ENCODE data around the gene MEA1. TPM values are rescaled to one million over a fixed set of nuclear protein-coding genes. Genes with fewer than 3 reads are reported as not detected.

MEA1 gene
- total RNA-seq, 1 experiment from 2014 or later, result 77.6 TPM

- intact Hi-C loops (cut with micrococcal nuclease; ENCODE audit: unreplicated experiment), result no loop called here
- TF ChIP-seq, protein P1, sequence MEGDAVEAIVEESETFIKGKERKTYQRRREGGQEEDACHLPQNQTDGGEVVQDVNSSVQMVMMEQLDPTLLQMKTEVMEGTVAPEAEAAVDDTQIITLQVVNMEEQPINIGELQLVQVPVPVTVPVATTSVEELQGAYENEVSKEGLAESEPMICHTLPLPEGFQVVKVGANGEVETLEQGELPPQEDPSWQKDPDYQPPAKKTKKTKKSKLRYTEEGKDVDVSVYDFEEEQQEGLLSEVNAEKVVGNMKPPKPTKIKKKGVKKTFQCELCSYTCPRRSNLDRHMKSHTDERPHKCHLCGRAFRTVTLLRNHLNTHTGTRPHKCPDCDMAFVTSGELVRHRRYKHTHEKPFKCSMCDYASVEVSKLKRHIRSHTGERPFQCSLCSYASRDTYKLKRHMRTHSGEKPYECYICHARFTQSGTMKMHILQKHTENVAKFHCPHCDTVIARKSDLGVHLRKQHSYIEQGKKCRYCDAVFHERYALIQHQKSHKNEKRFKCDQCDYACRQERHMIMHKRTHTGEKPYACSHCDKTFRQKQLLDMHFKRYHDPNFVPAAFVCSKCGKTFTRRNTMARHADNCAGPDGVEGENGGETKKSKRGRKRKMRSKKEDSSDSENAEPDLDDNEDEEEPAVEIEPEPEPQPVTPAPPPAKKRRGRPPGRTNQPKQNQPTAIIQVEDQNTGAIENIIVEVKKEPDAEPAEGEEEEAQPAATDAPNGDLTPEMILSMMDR (conservative IDR thresholded peaks at IDR 0.05), result no peak
- TF ChIP-seq EZH2 (IDR thresholded peaks at IDR 0.05; ENCODE audit: low read depth), result no peak
- Histone ChIP-seq H2AFZ (no peak overlapping the region), H3K4me1 (replicated peaks; ENCODE audit: insufficient read depth) (no peaks in the 10 kb centered on the region), H3K27me3 (ENCODE audit: insufficient read depth, low read depth) (no peaks in the 10 kb centered on the region), H4K20me1 (ENCODE audit: insufficient read depth) (no peaks in the 10 kb centered on the region; the same call in 1 of the 2 replicates), H3K9me3 (ENCODE audit: insufficient read depth, low read depth) (no peaks in the 10 kb centered on the region), H3K4me3 (no peak overlapping the region), H3K4me2 (no peak overlapping the region), H3F3A (ENCODE audit: insufficient read depth, low read depth) (peaks cover 24% of the 10 kb centered on the region), H3K9me2 (ENCODE audit: insufficient read depth) (no peaks in the 10 kb centered on the region), H3K79me2 (ENCODE audit: low read depth) (peaks cover 11% of the 10 kb centered on the region), H3K27ac (no peak overlapping the region), H3K36me3 (ENCODE audit: low read depth) (peaks cover 33% of the 10 kb centered on the region; the same call in 1 of the 2 replicates)
- no TSS peak for BruUV-seq (replicated peaks)
- no peak for DNase-seq
- ChIA-PET CTCF (no interaction called here), POLR2A (ENCODE audit: unreplicated experiment) (no interaction called here)
These were observed 15.4 kb upstream of the MEA1 start for GRCh38 chr6:43029120-43029519.

DNA sequence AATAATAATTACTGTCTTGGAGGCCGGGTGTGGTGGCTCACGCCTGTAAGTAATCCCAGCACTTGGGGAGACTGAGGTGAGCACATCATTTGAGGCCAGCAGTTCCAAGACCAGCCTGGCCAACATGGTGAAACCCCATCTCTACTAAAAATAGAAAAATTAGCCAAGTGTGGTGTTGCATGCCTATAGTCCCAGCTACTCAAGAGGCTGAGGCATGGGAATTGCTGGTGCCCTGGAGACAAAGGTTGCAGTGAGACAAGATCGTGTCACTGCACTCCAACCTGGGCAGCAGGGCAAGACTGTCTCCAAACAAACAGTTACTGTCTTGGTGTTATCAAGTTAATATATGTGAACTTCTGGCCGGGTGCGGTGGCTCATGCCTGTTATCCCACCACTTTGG, 12.6 kb upstream of the MEA1 start:
- H3K9me3 ChIP-seq (ENCODE audit: insufficient read depth, low read depth), result no peaks in the 10 kb centered on the region
- POLR2A ChIA-PET (ENCODE audit: unreplicated experiment), result interaction anchor here (0.6 kb wide), 1 partner anchor 39 kb away, joined by 4 read pairs; no protein-coding TSS in a partner anchor
- BruUV-seq (replicated peaks), result no TSS peak

DNA sequence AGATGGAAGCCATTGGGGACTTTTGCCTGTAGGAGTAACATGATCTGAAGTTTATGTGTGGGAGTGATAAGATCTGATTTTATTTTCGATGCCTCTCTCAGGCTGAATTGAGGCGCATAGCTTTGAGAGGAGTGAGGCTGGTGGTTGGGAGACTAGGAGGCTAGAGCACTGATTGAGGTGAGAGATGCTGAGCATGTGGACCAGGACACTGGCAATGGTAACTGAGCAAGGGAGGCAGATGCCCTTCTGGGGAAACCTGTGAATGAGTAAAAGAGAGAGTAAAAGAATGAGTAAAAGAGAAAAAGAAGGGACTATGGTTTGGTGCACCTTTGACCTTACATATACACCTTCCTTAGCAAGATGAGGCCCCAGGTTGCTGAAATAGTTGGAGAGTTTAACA, 10.7 kb upstream of the MEA1 start:
- Histone ChIP-seq H3K9me2 (ENCODE audit: insufficient read depth) (no peaks in the 10 kb centered on the region), H3K4me1 (replicated peaks; ENCODE audit: insufficient read depth) (0 out of 2 replicates have a peak, but pooled peaks cover 10% of the 10 kb centered on the region), H3K79me2 (ENCODE audit: low read depth) (peaks cover 36% of the 10 kb centered on the region), H2AFZ (no peak overlapping the region), H3K27me3 (ENCODE audit: insufficient read depth, low read depth) (no peaks in the 10 kb centered on the region), H3K4me3 (no peak overlapping the region), H3K27ac (no peak overlapping the region), H4K20me1 (ENCODE audit: insufficient read depth) (no peaks in the 10 kb centered on the region; the same call in 1 of the 2 replicates), H3K9me3 (ENCODE audit: insufficient read depth, low read depth) (no peaks in the 10 kb centered on the region), H3K36me3 (ENCODE audit: low read depth) (peaks cover 39% of the 10 kb centered on the region), H3K4me2 (no peak overlapping the region), H3F3A (ENCODE audit: insufficient read depth, low read depth) (peaks cover 28% of the 10 kb centered on the region; the same call in 1 of the 2 replicates)
- TF ChIP-seq, protein P1 (conservative IDR thresholded peaks at IDR 0.05), result no peak
- TF ChIP-seq EZH2 (IDR thresholded peaks at IDR 0.05; ENCODE audit: low read depth), result no peak
- ChIA-PET CTCF (interaction anchor here (0.6 kb wide), 1 partner anchor 431 kb away, joined by 3 read pairs; the partner anchor contains the start of gene DLK2), POLR2A (ENCODE audit: unreplicated experiment) (interaction anchor here (0.6 kb wide), 1 partner anchor 110 kb away, joined by 5 read pairs; no protein-coding TSS in a partner anchor)
- intact Hi-C loops (cut with micrococcal nuclease; ENCODE audit: unreplicated experiment), result no loop called here
- DNase-seq, result no peak
- BruUV-seq (replicated peaks), result no TSS peak

More for the DNA sequence above, 12.6 kb upstream of the MEA1 start:
- CTCF ChIA-PET, result interaction anchor here (0.6 kb wide), 1 partner anchor 137 kb away, joined by 3 read pairs; no protein-coding TSS in a partner anchor
- peaks cover 11% of the 10 kb centered on the region; the same call in 1 of the 2 replicates for H3F3A ChIP-seq (ENCODE audit: insufficient read depth, low read depth)
- intact Hi-C loops (cut with micrococcal nuclease; ENCODE audit: unreplicated experiment), result no loop called here
- H3K27ac ChIP-seq, result no peak overlapping the region
- no peaks in the 10 kb centered on the region for H3K9me2 ChIP-seq (ENCODE audit: insufficient read depth)
- no peak overlapping the region for H3K4me3 ChIP-seq
- H3K4me1 ChIP-seq (replicated peaks; ENCODE audit: insufficient read depth), result 0 out of 2 replicates have a peak, but pooled peaks cover 5% of the 10 kb centered on the region
- TF ChIP-seq EZH2 (IDR thresholded peaks at IDR 0.05; ENCODE audit: low read depth), result no peak
- TF ChIP-seq, protein P1 (conservative IDR thresholded peaks at IDR 0.05), result no peak
- H4K20me1 ChIP-seq (ENCODE audit: insufficient read depth), result no peaks in the 10 kb centered on the region; the same call in 1 of the 2 replicates
- H3K27me3 ChIP-seq (ENCODE audit: insufficient read depth, low read depth), result no peaks in the 10 kb centered on the region
- H2AFZ ChIP-seq, result no peak overlapping the region
- DNase-seq, result no peak
- H3K36me3 ChIP-seq (ENCODE audit: low read depth), result peaks cover 34% of the 10 kb centered on the region; the same call in 1 of the 2 replicates
- peaks cover 36% of the 10 kb centered on the region for H3K79me2 ChIP-seq (ENCODE audit: low read depth)
- H3K4me2 ChIP-seq, result no peak overlapping the region

All from PC-9 (cell line).